HCT116 (cell line): ENCODE results near the gene LMO2. TPM values are rescaled to one million over a fixed set of nuclear protein-coding genes. Genes with fewer than 3 reads are reported as not detected.

Experiments
- ATAC-seq: fragments of 200-7000 bp; cut with Tn5 transposase; 2 replicates; pipeline ENCODE4 v1.9.1; 2020; ENCODE audit warnings: mild to moderate bottlenecking, moderate library complexity
- BruUV-seq: library from RNA; stranded (reverse); fragments of 400-500 nt; replicated peaks from 2 replicates; lab custom pipeline; 2021; lab: Mats Ljungman, UMichigan
- CTCF ChIA-PET: fragments of 300-600 bp; sonication (Branson Sonifier 250); formaldehyde crosslinking; loops from one replicate; lab custom pipeline; 2021; ENCODE audit warnings: antibody characterized with exemption; lab: Charles Lee
- POLR2A ChIA-PET: fragments of 300-600, 350-600 bp; sonication (Branson Sonifier 250); formaldehyde crosslinking; loops from one replicate; lab custom pipeline; 2021; ENCODE audit warnings: antibody characterized with exemption; lab: Charles Lee
- RAD21 ChIA-PET, 2 experiments: fragments of 300-600 bp; sonication (Branson Sonifier 250); formaldehyde crosslinking; loops; one replicate each; lab custom pipeline; 2023; ENCODE audit warnings: low total read pairs in 2 of 2; ENCODE audit not compliant: uncharacterized antibody in 2 of 2, unreplicated experiment in 2 of 2, low non-redundant PET in 1 of 2; lab: Charles Lee
- DNase-seq: peaks from one replicate; pipeline ENCODE4 v3.0.0-alpha.2; 2010; ENCODE audit warnings: low read depth, low spot score
- H2AFZ ChIP-seq: fragments of 200-600 bp; shearing (Covaris generic), sonication (generic); 2 replicates; pipeline ENCODE4 v1.6.1; 2017; ENCODE audit warnings: low read depth, mixed run types, mixed read lengths, antibody characterized with exemption, low read length; ENCODE audit not compliant: poor library complexity, severe bottlenecking
- H3K27ac ChIP-seq: 2 replicates; pipeline ENCODE4 v1.5.1; 2012; ENCODE audit warnings: low read depth, low read length
- H3K27me3 ChIP-seq: fragments of 200-600 bp; sonication (generic); 2 replicates; pipeline ENCODE4 v1.6.1; 2016; ENCODE audit warnings: mixed run types, low read length, mixed read lengths; ENCODE audit not compliant: insufficient read depth
- H3K36me3 ChIP-seq, 2 experiments: fragments of 200-500 bp in 1 of 2; fragments of 200-600 bp in 1 of 2; sonication (Bioruptor generic) in 1 of 2; sonication (generic) in 1 of 2; 2 replicates each; pipeline versions ENCODE4 v1.5.1 to v1.6.1; 2014 to 2016; ENCODE audit warnings: low read length in 2 of 2, inconsistent platforms in 1 of 2, mixed read lengths in 1 of 2, mixed run types in 1 of 2; ENCODE audit not compliant: insufficient read depth in 2 of 2, control insufficient read depth in 1 of 2
- H3K4me1 ChIP-seq, 2 experiments: fragments of 200-600 bp in 1 of 2; sonication (generic) in 1 of 2; 2 replicates each; pipeline versions ENCODE4 v1.5.1 to v1.6.1; 2012 to 2017; ENCODE audit warnings: low read length in 2 of 2, inconsistent platforms in 1 of 2, mild to moderate bottlenecking in 1 of 2, mixed read lengths in 1 of 2, mixed run types in 1 of 2, moderate library complexity in 1 of 2; ENCODE audit not compliant: insufficient read depth in 2 of 2, control insufficient read depth in 1 of 2
- H3K4me2 ChIP-seq: fragments of 200-600 bp; sonication (generic); 2 replicates; pipeline ENCODE4 v1.6.1; 2017; ENCODE audit warnings: mixed run types, low read length, mixed read lengths
- H3K4me3 ChIP-seq, 2 experiments: fragments of 200-600 bp in 1 of 2; sonication (generic) in 1 of 2; replicated peaks in 1 of 2; 2 replicates each; pipeline ENCODE4 v1.5.1; 2011 to 2016; ENCODE audit warnings: low read length in 2 of 2, control low read depth in 1 of 2, low read depth in 1 of 2, mild to moderate bottlenecking in 1 of 2, mixed read lengths in 1 of 2, mixed run types in 1 of 2
- H3K79me2 ChIP-seq: fragments of 200-600 bp; sonication (generic); 2 replicates; pipeline ENCODE4 v1.6.1; 2017; ENCODE audit warnings: mild to moderate bottlenecking, mixed run types, low read length, moderate library complexity, mixed read lengths; ENCODE audit not compliant: insufficient read depth
- H3K9ac ChIP-seq: fragments of 200-600 bp; sonication (generic); 2 replicates; pipeline ENCODE4 v1.6.1; 2016; ENCODE audit warnings: low read length, mixed read lengths
- H3K9me2 ChIP-seq: fragments of 200-600 bp; sonication (generic), shearing (Covaris generic); 2 replicates; pipeline ENCODE4 v1.6.1; 2017; ENCODE audit warnings: mixed run types, mild to moderate bottlenecking, moderate library complexity; ENCODE audit not compliant: insufficient read depth
- H3K9me3 ChIP-seq, 2 experiments: fragments of 200-500 bp in 1 of 2; fragments of 200-600 bp in 1 of 2; sonication (Bioruptor generic) in 1 of 2; sonication (generic) in 1 of 2; 2 replicates each; pipeline ENCODE4 v1.6.1; 2014 to 2017; ENCODE audit warnings: low read length in 2 of 2, mixed read lengths in 2 of 2, inconsistent platforms in 1 of 2, low read depth in 1 of 2, mild to moderate bottlenecking in 1 of 2, mixed run types in 1 of 2, moderate library complexity in 1 of 2; ENCODE audit not compliant: control insufficient read depth in 1 of 2, insufficient read depth in 1 of 2
- H4K20me1 ChIP-seq: fragments of 200-600 bp; sonication (generic), shearing (Covaris generic); 2 replicates; pipeline ENCODE4 v1.6.1; 2017; ENCODE audit warnings: mixed run types, mild to moderate bottlenecking, moderate library complexity; ENCODE audit not compliant: insufficient read depth
- ATF3 ChIP-seq: IDR thresholded peaks from 2 replicates; pipeline ENCODE4 v1.6.1; 2012
- CBX3 ChIP-seq: IDR thresholded peaks from 2 replicates; pipeline ENCODE4 v1.6.1; 2012; ENCODE audit warnings: low read depth
- CEBPB ChIP-seq: IDR thresholded peaks from 2 replicates; pipeline ENCODE4 v1.6.1; 2012; ENCODE audit warnings: low read depth
- EGR1 ChIP-seq: IDR thresholded peaks from 2 replicates; pipeline ENCODE4 v1.6.1; 2012; ENCODE audit warnings: low read depth
- ELF1 ChIP-seq: IDR thresholded peaks from 2 replicates; pipeline ENCODE4 v1.6.1; 2012; ENCODE audit warnings: low read depth, borderline replicate concordance
- EZH2 ChIP-seq: fragments of 200-600 bp; sonication (generic); IDR thresholded peaks from 2 replicates; pipeline ENCODE4 v1.6.1; 2017; ENCODE audit warnings: antibody characterized with exemption, mixed run types
- EZH2phosphoT487 ChIP-seq: fragments of 200-600 bp; IDR thresholded peaks from 2 replicates; pipeline ENCODE4 v1.6.1; 2018; ENCODE audit warnings: antibody characterized with exemption, borderline replicate concordance
- FOSL1 ChIP-seq: IDR thresholded peaks from 2 replicates; pipeline ENCODE4 v1.6.1; 2012; ENCODE audit warnings: low read depth
- JUND ChIP-seq: IDR thresholded peaks from 2 replicates; pipeline ENCODE4 v1.6.1; 2012
- MAX ChIP-seq: IDR thresholded peaks from 2 replicates; pipeline ENCODE4 v1.6.1; 2012
- POLR2A ChIP-seq: IDR thresholded peaks from 2 replicates; pipeline ENCODE4 v1.7.0; 2011; ENCODE audit warnings: borderline replicate concordance; ENCODE audit not compliant: insufficient read depth, insufficient read length; ENCODE audit errors: extremely low read depth
- POLR2AphosphoS5 ChIP-seq: IDR thresholded peaks from 2 replicates; pipeline ENCODE4 v1.6.1; 2011; ENCODE audit warnings: mild to moderate bottlenecking, low read depth, low read length, moderate library complexity
- RAD21 ChIP-seq: IDR thresholded peaks from 2 replicates; pipeline ENCODE4 v1.6.1; 2012; ENCODE audit warnings: low read depth, mild to moderate bottlenecking
- REST ChIP-seq: IDR thresholded peaks from 2 replicates; pipeline ENCODE4 v1.6.1; 2012; ENCODE audit warnings: low read depth
- SRF ChIP-seq: IDR thresholded peaks from 2 replicates; pipeline ENCODE4 v1.6.1; 2012; ENCODE audit warnings: low read depth
- TCF7L2 ChIP-seq: IDR thresholded peaks from 2 replicates; pipeline ENCODE4 v1.7.0; 2011; ENCODE audit warnings: borderline replicate concordance, inconsistent platforms; ENCODE audit not compliant: insufficient read depth, insufficient read length; ENCODE audit errors: extremely low read depth
- YY1 ChIP-seq: IDR thresholded peaks from 2 replicates; pipeline ENCODE4 v1.6.1; 2011; ENCODE audit warnings: low read length, low read depth, moderate library complexity, mild to moderate bottlenecking; ENCODE audit not compliant: insufficient replicate concordance; ENCODE audit errors: extremely low read depth
- ZBTB33 ChIP-seq: IDR thresholded peaks from 2 replicates; pipeline ENCODE4 v1.6.1; 2011; ENCODE audit warnings: mild to moderate bottlenecking, low read length, moderate library complexity; ENCODE audit not compliant: insufficient replicate concordance; ENCODE audit errors: extremely low read depth
- ZFX ChIP-seq: fragments of 450-650 bp; IDR thresholded peaks from 2 replicates; pipeline ENCODE4 v1.6.1; 2017
- ZNF274 ChIP-seq: fragments of 200-500 bp; sonication (Bioruptor generic); IDR thresholded peaks from 2 replicates; pipeline ENCODE4 v1.6.1; 2014; ENCODE audit warnings: mild to moderate bottlenecking, low read depth, low read length, inconsistent platforms
- intact Hi-C: fragments of 100-400 bp; cut with micrococcal nuclease; formaldehyde crosslinking; loops from 2 replicates; pipeline ENCODE4 v1.10.0; 2022
- total RNA-seq: library from RNA; stranded (reverse); gene quantifications from one replicate; pipeline ENCODE4 v1.2.1, GENCODE V29; 2021; ENCODE audit not compliant: unreplicated experiment

The LMO2 gene
- total RNA-seq, 1 experiment from 2014 or later = 2.8 TPM

- H3K36me3 ChIP-seq = no peaks in the 10 kb centered on the region
- intact Hi-C loops = no loop called here
- no peak overlapping the region for H3K4me3 ChIP-seq
- no peak overlapping the region for H3K4me2 ChIP-seq
- RAD21 ChIA-PET = no interaction called here
- H3K27me3 ChIP-seq = no peaks in the 10 kb centered on the region
- no peaks in the 10 kb centered on the region for H3K79me2 ChIP-seq
- DNase-seq = no peak
- no peak overlapping the region for H2AFZ ChIP-seq
- no peak for ATAC-seq
- TF ChIP-seq POLR2AphosphoS5 (no peak), TCF7L2 (no peak), JUND (no peak), EZH2 (no peak), SRF (no peak), ZFX (no peak), MAX (no peak), ELF1 (no peak), EGR1 (no peak), POLR2A (no peak), EZH2phosphoT487 (no peak), ZBTB33 (no peak), REST (no peak), ATF3 (no peak), CEBPB (no peak), CBX3 (no peak), YY1 (no peak), FOSL1 (no peak), ZNF274 (no peak), RAD21 (no peak)
- H3K9me3 ChIP-seq = 0 out of 4 replicates have a peak, but pooled peaks cover 0 to 6% of the 10 kb centered on the region in 2 experiments
- H3K9me2 ChIP-seq = no peaks in the 10 kb centered on the region
- H3K27ac ChIP-seq = no peak overlapping the region
- peaks cover 8 to 18% of the 10 kb centered on the region in 2 experiments; a peak in 3 of 4 replicates for H3K4me1 ChIP-seq
- BruUV-seq = no TSS peak
- CTCF ChIA-PET = no interaction called here
- no peaks in the 10 kb centered on the region for H4K20me1 ChIP-seq
- no peak overlapping the region for H3K9ac ChIP-seq
- POLR2A ChIA-PET = no interaction called here
Observed at GRCh38 chr11:33936725-33937604, 45.1 kb upstream of the LMO2 start.
